ENCODE data around the gene WRAP73. TPM values are rescaled to one million over a fixed set of nuclear protein-coding genes. Genes with fewer than 3 reads are reported as not detected.

Gene WRAP73
- total and polyA plus RNA-seq, 12 donors = 5.1 to 29.6 (median 18.1) TPM

GRCh38 chr1:3618881-3619671 is 30.8 kb downstream of the WRAP73 start:
- peaks cover 10 to 18% of the 10 kb centered on the region in 2 donors for H3K4me1 ChIP-seq (replicated peaks in 1 of 2)
- 13 to 30% (median 18%) methylated on average over 12 to 21 of the region's 21 CpGs for WGBS, 4 donors
- H3K27me3 ChIP-seq = peaks cover 3% of the 10 kb centered on the region
- peak; percentile 61 to 88 (median 77) for DNase-seq
- no peak overlapping the region for H3K27ac ChIP-seq
- no peak for TF ChIP-seq POLR2A (IDR thresholded peaks at IDR 0.05)
- TF ChIP-seq CTCF (IDR thresholded peaks at IDR 0.05) = peak; percentile 59 to 87 (median 74)
- no peaks in the 10 kb centered on the region for H3K9me3 ChIP-seq (replicated peaks in 1 of 3)
- no peaks in the 10 kb centered on the region for H3K36me3 ChIP-seq (replicated peaks in 1 of 2)
- intact Hi-C loops (cut with DNase I) = loop anchor here (2.0 to 5.0 kb wide), 2 partner anchors 52 to 126 kb away; no protein-coding TSS in a partner anchor
- H3K4me3 ChIP-seq = no peak overlapping the region

GRCh38 chr1:3618531-3618880 is 31.4 kb downstream of the WRAP73 start:
- H3K36me3 ChIP-seq (replicated peaks in 1 of 2) = no peaks in the 10 kb centered on the region
- intact Hi-C loops (cut with DNase I) = loop anchor here (2.0 to 5.0 kb wide), 2 partner anchors 51 to 126 kb away; no protein-coding TSS in a partner anchor

GRCh38 chr1:3617806-3618345 is 32.0 kb downstream of the WRAP73 start:
- no peaks in the 10 kb centered on the region for H3K36me3 ChIP-seq (replicated peaks in 1 of 2)
- H3K4me3 ChIP-seq = no peak overlapping the region
- 71 to 77% (median 73%) methylated on average over 5 to 18 of the region's 18 CpGs for WGBS, 4 donors
- DNase-seq = no peak
- TF ChIP-seq CTCF (IDR thresholded peaks at IDR 0.05) (no peak), POLR2A (IDR thresholded peaks at IDR 0.05) (no peak)
- H3K27ac ChIP-seq = no peak overlapping the region
- peaks cover 0 to 6% of the 10 kb centered on the region in 2 donors for H3K4me1 ChIP-seq (replicated peaks in 1 of 2)
- peaks cover 3% of the 10 kb centered on the region for H3K27me3 ChIP-seq
- intact Hi-C loops (cut with DNase I) = loop anchor here (2.0 to 5.0 kb wide), 3 partner anchors 51 to 125 kb away; no protein-coding TSS in a partner anchor
- H3K9me3 ChIP-seq (replicated peaks in 1 of 3) = no peaks in the 10 kb centered on the region

More at GRCh38 chr1:3618531-3618880, 31.4 kb downstream of the WRAP73 start:
- WGBS, 4 donors = 56 to 72% (median 63%) methylated on average over 5 to 9 of the region's 9 CpGs
- H3K4me3 ChIP-seq = no peak overlapping the region
- no peak overlapping the region for H3K27ac ChIP-seq
- TF ChIP-seq POLR2A (IDR thresholded peaks at IDR 0.05) (no peak), CTCF (IDR thresholded peaks at IDR 0.05) (no peak)
- H3K27me3 ChIP-seq = peaks cover 3% of the 10 kb centered on the region
- no peaks in the 10 kb centered on the region for H3K9me3 ChIP-seq (replicated peaks in 1 of 3)
- no peak for DNase-seq
- H3K4me1 ChIP-seq (replicated peaks in 1 of 2) = peaks cover 6 to 12% of the 10 kb centered on the region in 2 donors

- no peaks in the 10 kb centered on the region for H3K36me3 ChIP-seq (replicated peaks in 1 of 2)
- no peak for TF ChIP-seq CTCF (IDR thresholded peaks at IDR 0.05)
- TF ChIP-seq POLR2A (IDR thresholded peaks at IDR 0.05) = no peak
- no peaks in the 10 kb centered on the region for H3K9me3 ChIP-seq (replicated peaks in 1 of 3)
- no peak for DNase-seq
- WGBS, 4 donors = 52 to 73% (median 68%) methylated on average over 5 to 9 of the region's 9 CpGs; no CpG with 5 or more reads in 1 of the 4 donors
- intact Hi-C loops (cut with DNase I) = loop anchor here (2.0 to 5.0 kb wide), 2 partner anchors 50 to 52 kb away; no protein-coding TSS in a partner anchor
- no peak overlapping the region for H3K4me3 ChIP-seq
- H3K27ac ChIP-seq = no peak overlapping the region
- H3K27me3 ChIP-seq = peaks cover 3% of the 10 kb centered on the region
- H3K4me1 ChIP-seq (replicated peaks in 1 of 2) = peaks cover 0 to 3% of the 10 kb centered on the region in 2 donors
These were observed 33.0 kb downstream of the WRAP73 start for GRCh38 chr1:3616861-3617260.

All from adrenal gland (tissue), 12 donors.